ENCODE data around the gene CFAP54.
"Not testable (repeated sequence)": the region's sequence is repeated elsewhere in the genome, so short reads cannot be mapped to it uniquely, and the experiment has no call there.

The CFAP54 gene

GRCh38 chr12:96489392-96490056, at the start of gene CFAP54:
TSS of gene CFAP54 (plus strand) at chr12:96489577. CDS start at chr12:96489610, 33 bp downstream.
- DNase-seq = peak; percentile 91

- no peak for DNase-seq
Measured at GRCh38 chr12:96441816-96442215, 47.6 kb upstream of the CFAP54 start.

GRCh38 chr12:96442906-96443305, 46.5 kb upstream of the CFAP54 start:
- DNase-seq = no peak

- no peak for DNase-seq
Measured at GRCh38 chr12:96444399-96444798, 45.0 kb upstream of the CFAP54 start.

GRCh38 chr12:96445691-96446583, 43.4 kb upstream of the CFAP54 start:
- DNase-seq = peak; percentile 39

- DNase-seq = no peak
Measured at GRCh38 chr12:96447256-96447655, 42.1 kb upstream of the CFAP54 start.

- no peak for DNase-seq
Measured at GRCh38 chr12:96448300-96448699, 41.1 kb upstream of the CFAP54 start.

GRCh38 chr12:96452261-96452922, 37.0 kb upstream of the CFAP54 start:
- DNase-seq = peak; percentile 53

- no peak for DNase-seq
Measured at GRCh38 chr12:96454396-96454795, 35.0 kb upstream of the CFAP54 start.

GRCh38 chr12:96456265-96456974, 33.0 kb upstream of the CFAP54 start:
- DNase-seq = peak; percentile 59

- DNase-seq = no peak
Measured at GRCh38 chr12:96457191-96457930, 32.0 kb upstream of the CFAP54 start.

- not testable (repeated sequence) for DNase-seq
Measured at GRCh38 chr12:96459281-96459680, 30.1 kb upstream of the CFAP54 start.

GRCh38 chr12:96462571-96463280, 26.7 kb upstream of the CFAP54 start:
- DNase-seq = no peak

- no peak for DNase-seq
Measured at GRCh38 chr12:96465896-96466295, 23.5 kb upstream of the CFAP54 start.

- no peak for DNase-seq
Measured at GRCh38 chr12:96466939-96467751, 22.2 kb upstream of the CFAP54 start.

GRCh38 chr12:96471368-96472050, 17.9 kb upstream of the CFAP54 start:
- DNase-seq = no peak

GRCh38 chr12:96472384-96472783, 17.0 kb upstream of the CFAP54 start:
- no peak for DNase-seq

- no peak for DNase-seq
Measured at GRCh38 chr12:96473394-96474093, 15.8 kb upstream of the CFAP54 start.

GRCh38 chr12:96474206-96474605, 15.2 kb upstream of the CFAP54 start:
- no peak for DNase-seq

Measured in inflammatory macrophage treated with lipopolysaccharide for 4 hours (primary cell).